ENCODE results near the gene OS9. TPM values are rescaled to one million over a fixed set of nuclear protein-coding genes. Genes with fewer than 3 reads are reported as not detected.

Gene OS9
- total and polyA plus RNA-seq, 2 of the 4 experiments (the other 2 are of a cell fraction) = 159 to 272 TPM

GRCh38 chr12:57723630-57723962 lies 29.7 kb downstream of the OS9 start:
- no peak overlapping the region for H2AK9ac ChIP-seq (replicated peaks; ENCODE audit: low read depth, low read length, poor library complexity)
- H3K23ac ChIP-seq (ENCODE audit: low read depth, low read length) = no peak overlapping the region
- H3K4me2 ChIP-seq (ENCODE audit: low read depth, low read length) = no peak overlapping the region
- no peak overlapping the region for H2BK5ac ChIP-seq (ENCODE audit: low read depth, low read length, poor library complexity, severe bottlenecking)
- peaks cover 10% of the 10 kb centered on the region; the same call in 1 of the 2 replicates for H3K9me1 ChIP-seq (ENCODE audit: insufficient read depth, low read length)
- H3K27ac ChIP-seq (ENCODE audit: insufficient read depth, low read length) = no peak overlapping the region
- H3K14ac ChIP-seq (replicated peaks; ENCODE audit: low read depth, low read length) = no peak overlapping the region
- peaks cover 0 to 17% of the 10 kb centered on the region in 2 experiments; a peak in 1 of 4 replicates for H3K79me1 ChIP-seq (ENCODE audit: low read depth in 1 of 2, low read length in 2 of 2)
- dilution Hi-C loops (cut with HindIII; ENCODE audit: low sequenced_read_pairs, unreplicated experiment) (no loop called here), in situ Hi-C loops (cut with MboI; ENCODE audit: low sequenced_read_pairs) (no loop called here), intact Hi-C loops (cut with micrococcal nuclease) (no loop called here)
- H2BK120ac ChIP-seq (ENCODE audit: low read depth, low read length) = no peak overlapping the region
- DNase-seq (no peak), ATAC-seq (ENCODE audit: low read depth) (no peak)
- no peak overlapping the region for H3K18ac ChIP-seq (ENCODE audit: low read depth, low read length)
- 0 out of 2 replicates have a peak, but pooled peaks cover 4% of the 10 kb centered on the region for H3K4me1 ChIP-seq (ENCODE audit: control insufficient read depth, insufficient read depth, low read length)
- no peak overlapping the region for H3K9ac ChIP-seq (ENCODE audit: low read depth, low read length)
- H4K20me1 ChIP-seq (ENCODE audit: insufficient read depth, low read length) = peaks cover 9% of the 10 kb centered on the region; the same call in 1 of the 2 replicates
- no CpG with 5 or more reads among the region's 2 CpGs for WGBS, 2 experiments (ENCODE audit: extremely low coverage in 2 of 2, insufficient read length in 1 of 2)
- no peak overlapping the region for H3K4me3 ChIP-seq (ENCODE audit: insufficient read depth, low read depth, low read length)
- no peak overlapping the region for H2AFZ ChIP-seq (replicated peaks; ENCODE audit: low read length, poor library complexity)
- BruUV-seq (replicated peaks) = no TSS peak
- POLR2A ChIA-PET (ENCODE audit: unreplicated experiment) = interaction anchor here (0.6 kb wide), 1 partner anchor 43 kb away, joined by 12 read pairs; no protein-coding TSS in a partner anchor
- no peak overlapping the region for H4K8ac ChIP-seq (ENCODE audit: low read depth in 2 of 2, low read length in 2 of 2)
- no peak overlapping the region for H4K5ac ChIP-seq (ENCODE audit: low read depth, low read length)
- no peaks in the 10 kb centered on the region; the same call in 1 of the 2 replicates for H3K27me3 ChIP-seq (ENCODE audit: control insufficient read depth, insufficient read depth, low read length)
- H3K9me3 ChIP-seq (ENCODE audit: control insufficient read depth, insufficient read depth, low read length) = no peaks in the 10 kb centered on the region
- no peak overlapping the region for H2BK20ac ChIP-seq (ENCODE audit: low read depth, low read length)
- CTCF ChIA-PET = no interaction called here
- no peak overlapping the region for H2AK5ac ChIP-seq (ENCODE audit: low read depth, low read length)
- no peak for TF ChIP-seq CEBPB (IDR thresholded peaks at IDR 0.05; ENCODE audit: low read depth, low read length)
- TF ChIP-seq MAZ (IDR thresholded peaks at IDR 0.05; ENCODE audit: borderline replicate concordance, low read depth, low read length) = no peak
- TF ChIP-seq MAFK (IDR thresholded peaks at IDR 0.05; ENCODE audit: low read depth, low read length) = no peak
- no peak for TF ChIP-seq USF2 (IDR thresholded peaks at IDR 0.05; ENCODE audit: low read depth, low read length)
- no peak for TF ChIP-seq FOS (IDR thresholded peaks at IDR 0.05; ENCODE audit: low read depth, low read length)
- no peak for TF ChIP-seq RFX5 (IDR thresholded peaks at IDR 0.05; ENCODE audit: low read depth, low read length)
- no peak for TF ChIP-seq POLR2A (IDR thresholded peaks at IDR 0.05; ENCODE audit: low read depth, low read length)
- no peak for TF ChIP-seq SMC3 (IDR thresholded peaks at IDR 0.05; ENCODE audit: low read depth, low read length)
- no peak overlapping the region for H2BK15ac ChIP-seq (ENCODE audit: low read depth, low read length)
- H4K91ac ChIP-seq (ENCODE audit: insufficient read depth, low read depth, low read length) = no peak overlapping the region
- H3K36me3 ChIP-seq (ENCODE audit: control insufficient read depth, insufficient read depth, low read length) = peaks cover 28% of the 10 kb centered on the region
- H3K4ac ChIP-seq (ENCODE audit: low read depth, low read length) = no peak overlapping the region
- no peak overlapping the region for H3K56ac ChIP-seq (ENCODE audit: extremely low read depth, insufficient read depth, low read length)

Data from IMR-90 (cell line).